Spinal cord (tissue), 10 donors: Measurements from ENCODE around the gene DOCK8. TPM values are rescaled to one million over a fixed set of nuclear protein-coding genes. Genes with fewer than 3 reads are reported as not detected.

Source experiments
- DNase-seq, 6 donors: peaks; one replicate each; pipeline versions ENCODE4 v3.0.0 to v3.0.0-alpha.2; 2013 to 2015; ENCODE audit warnings: low spot score in 6 of 6, low read depth in 4 of 6
- H3K27ac ChIP-seq: one replicate; pipeline ENCODE4 v1.5.1; 2013; ENCODE audit warnings: low read depth, low read length, control low read depth
- H3K27me3 ChIP-seq: one replicate; pipeline ENCODE4 v1.6.1; 2013; ENCODE audit warnings: low read length; ENCODE audit not compliant: control insufficient read depth, insufficient read depth
- H3K36me3 ChIP-seq: one replicate; pipeline ENCODE4 v1.6.1; 2013; ENCODE audit warnings: low read length; ENCODE audit not compliant: control insufficient read depth, insufficient read depth
- H3K4me1 ChIP-seq: one replicate; pipeline ENCODE4 v1.6.1; 2013; ENCODE audit warnings: low read length; ENCODE audit not compliant: control insufficient read depth, insufficient read depth
- H3K4me3 ChIP-seq: one replicate; pipeline ENCODE4 v1.5.1; 2013; ENCODE audit warnings: low read depth, low read length, control low read depth
- H3K9me3 ChIP-seq: one replicate; pipeline ENCODE4 v1.6.1; 2013; ENCODE audit warnings: low read length; ENCODE audit not compliant: control insufficient read depth, insufficient read depth
- WGBS: methylation state at CpG from one replicate; pipeline ENCODE4 v1.1.5; 2013; ENCODE audit warnings: missing lambda C conversion rate; ENCODE audit not compliant: insufficient coverage; 5-methylcytosine and 5-hydroxymethylcytosine counted together
- polyA plus RNA-seq, 2 donors: library from polyadenylated mRNA; unstranded; fragments of 120-200 nt; gene quantifications; one replicate each; pipeline ENCODE4 v1.2.1, GENCODE V29; 2013; ENCODE audit not compliant: insufficient read length in 2 of 2
- total RNA-seq, 2 donors: library from RNA; depleted of rRNA in 1 of 2; stranded (reverse); fragments of 120-200 nt in 1 of 2; fragments of >200 nt in 1 of 2; gene quantifications; one replicate each; pipeline versions ENCODE4 v1.2.3 to v1.2.4, GENCODE V29; 2013 to 2014
- donor health status: healthy.

Gene DOCK8
- total and polyA plus RNA-seq, 4 donors, result 7.2 to 14.2 (median 11.4) TPM

DNA sequence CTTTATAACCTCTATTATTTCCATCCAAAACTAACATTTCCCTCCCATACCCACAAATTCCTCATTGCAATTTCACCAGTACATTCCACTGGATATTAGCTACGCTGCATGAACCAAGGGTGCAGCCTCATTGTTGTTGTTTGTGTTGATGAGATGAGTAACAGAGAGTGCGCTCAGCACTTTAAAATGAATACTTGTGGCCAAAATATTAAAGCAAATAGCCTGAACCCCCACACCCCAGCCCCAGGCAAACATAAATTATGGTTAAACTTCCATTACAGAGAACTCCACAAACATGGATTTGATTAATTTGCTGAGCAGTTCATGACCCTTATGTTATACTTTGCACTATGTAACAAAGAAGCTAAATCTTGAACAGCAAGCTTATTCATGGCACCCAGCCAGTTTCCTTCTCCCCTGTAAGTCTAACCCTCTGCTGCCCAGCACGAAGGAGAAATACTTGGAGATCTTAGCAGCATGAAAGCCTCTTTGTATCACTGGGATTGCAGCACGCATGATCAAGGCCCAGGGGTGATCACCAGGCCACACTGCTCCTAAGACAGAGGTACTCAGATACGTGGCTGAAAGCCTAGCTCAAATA lies 205.0 kb downstream of the DOCK8 start:
- Histone ChIP-seq H3K27me3 (no peaks in the 10 kb centered on the region), H3K4me3 (no peak overlapping the region), H3K9me3 (no peaks in the 10 kb centered on the region), H3K27ac (no peak overlapping the region), H3K36me3 (peaks cover 3% of the 10 kb centered on the region), H3K4me1 (no peaks in the 10 kb centered on the region)
- 48% methylated on average over 3 of the region's 5 CpGs for WGBS
- DNase-seq, result peak in 2 of 6 donors; percentile 34 to 68

DNA sequence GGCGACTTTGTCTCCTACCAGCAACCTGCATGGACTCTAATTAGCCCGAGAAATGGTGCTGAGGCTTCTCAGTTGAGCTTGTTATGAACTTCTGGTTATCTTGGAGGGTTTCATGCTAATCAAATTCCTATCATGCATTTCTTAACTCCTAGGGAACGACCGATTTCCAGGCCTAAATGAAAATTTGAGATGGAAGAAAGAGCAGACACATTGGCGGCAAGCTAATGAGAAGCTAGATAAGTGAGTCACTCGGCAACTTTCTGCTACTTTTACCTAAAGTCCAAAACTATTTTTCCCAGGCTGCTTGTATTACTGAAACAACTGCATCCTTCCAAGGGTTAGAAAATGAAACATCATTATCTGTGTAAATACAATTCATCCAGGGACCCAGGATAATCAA lies 207.2 kb downstream of the DOCK8 start:
- no peaks in the 10 kb centered on the region for H3K9me3 ChIP-seq
- no peak for DNase-seq
- no CpG with 5 or more reads among the region's 6 CpGs for WGBS
- peaks cover 3% of the 10 kb centered on the region for H3K36me3 ChIP-seq
- no peaks in the 10 kb centered on the region for H3K27me3 ChIP-seq
- no peak overlapping the region for H3K4me3 ChIP-seq
- H3K4me1 ChIP-seq, result no peaks in the 10 kb centered on the region
- no peak overlapping the region for H3K27ac ChIP-seq

DNA sequence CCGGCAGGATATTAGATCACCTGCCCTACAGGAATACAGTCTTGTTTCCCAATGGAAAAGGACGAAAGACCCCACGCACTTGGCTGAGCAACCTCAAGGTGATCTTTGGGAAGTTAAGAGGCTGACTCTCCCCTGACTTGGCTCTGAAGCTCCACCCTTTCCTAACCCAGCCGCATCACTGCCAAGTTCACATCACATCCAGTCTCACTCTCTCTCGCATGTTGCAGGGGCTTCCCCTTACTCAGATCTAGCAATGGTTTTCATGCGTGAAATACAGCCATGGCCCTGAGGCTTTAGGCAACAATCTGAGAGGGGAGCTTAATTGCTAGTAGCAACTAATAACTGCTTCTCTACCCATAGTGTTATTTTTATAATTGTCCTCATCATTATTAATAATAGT lies 211.6 kb downstream of the DOCK8 start:
- Histone ChIP-seq H3K27me3 (no peaks in the 10 kb centered on the region), H3K36me3 (no peaks in the 10 kb centered on the region), H3K27ac (no peak overlapping the region), H3K4me3 (no peak overlapping the region), H3K4me1 (no peaks in the 10 kb centered on the region), H3K9me3 (no peaks in the 10 kb centered on the region)
- WGBS, result 86% methylated on average over 3 of the region's 6 CpGs
- DNase-seq, result no peak

DNA sequence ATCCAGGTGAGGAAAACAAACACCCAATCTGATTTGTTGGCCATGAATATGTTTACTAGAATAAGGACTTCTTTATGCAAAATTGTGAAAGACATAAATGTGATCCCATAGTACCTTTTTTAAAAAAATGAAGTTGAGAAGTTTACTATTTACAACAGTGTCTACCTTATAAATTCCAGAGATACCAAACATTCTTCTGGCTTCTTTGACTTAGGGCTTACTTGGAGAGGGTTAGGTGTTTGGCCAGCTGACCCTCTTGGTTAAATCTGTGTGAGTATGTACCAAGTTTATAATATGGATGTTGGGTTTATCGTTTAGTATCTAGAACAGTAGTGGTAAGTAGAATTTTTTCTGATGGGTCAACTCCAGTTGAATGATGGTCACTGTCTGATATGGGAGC lies 212.3 kb downstream of the DOCK8 start:
- DNase-seq, result no peak
- WGBS, result 100% methylated on average over 1 of the region's 1 CpG
- Histone ChIP-seq H3K36me3 (no peaks in the 10 kb centered on the region), H3K4me1 (no peaks in the 10 kb centered on the region), H3K27ac (no peak overlapping the region), H3K27me3 (no peaks in the 10 kb centered on the region), H3K9me3 (no peaks in the 10 kb centered on the region), H3K4me3 (no peak overlapping the region)

DNA sequence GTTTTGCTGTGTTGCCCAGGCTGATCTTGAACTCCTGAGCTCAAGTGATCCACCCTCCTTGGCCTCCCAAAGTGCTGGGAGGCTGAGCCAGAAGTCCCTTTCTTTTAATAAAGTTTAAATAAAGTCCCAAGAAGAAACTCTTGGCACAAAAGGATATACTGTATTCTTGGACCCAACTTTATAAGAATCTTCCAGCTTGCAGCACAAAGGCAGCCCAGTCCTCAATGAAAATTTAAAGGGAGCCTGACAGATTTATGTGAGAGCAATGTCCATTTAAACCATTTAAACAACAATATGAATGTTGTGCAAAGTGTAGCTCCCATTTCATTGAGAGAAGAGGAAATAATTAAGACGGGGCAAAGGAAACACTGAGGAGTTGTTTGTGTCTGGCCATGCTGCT lies 217.0 kb downstream of the DOCK8 start:
- no peak overlapping the region for H3K27ac ChIP-seq
- no peaks in the 10 kb centered on the region for H3K9me3 ChIP-seq
- H3K36me3 ChIP-seq, result no peaks in the 10 kb centered on the region
- H3K27me3 ChIP-seq, result no peaks in the 10 kb centered on the region
- DNase-seq, result peak in 5 of 6 donors; percentile 13 to 66 (median 26)
- H3K4me3 ChIP-seq, result no peak overlapping the region
- WGBS, result no CpG with 5 or more reads among the region's 1 CpG
- no peaks in the 10 kb centered on the region for H3K4me1 ChIP-seq

DNA sequence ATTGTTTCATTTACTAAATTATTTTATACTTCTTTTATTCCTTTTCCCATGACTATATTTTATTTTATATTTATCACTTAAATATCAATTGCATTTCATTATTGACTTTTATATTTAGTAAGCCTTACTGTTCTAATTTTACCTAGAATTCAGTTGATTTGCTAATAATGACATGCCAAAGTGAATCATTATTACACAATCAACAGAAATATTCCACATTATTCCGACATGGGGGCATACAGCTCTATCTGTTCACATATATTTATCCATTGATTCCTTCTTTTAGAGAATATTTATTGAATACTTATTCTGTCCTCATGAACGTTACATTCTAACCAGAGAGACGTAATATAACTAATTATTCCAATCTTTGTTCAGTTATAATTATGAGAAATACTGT lies 221.8 kb downstream of the DOCK8 start:
- Histone ChIP-seq H3K9me3 (no peaks in the 10 kb centered on the region), H3K4me1 (no peaks in the 10 kb centered on the region), H3K36me3 (no peaks in the 10 kb centered on the region), H3K27ac (no peak overlapping the region), H3K4me3 (no peak overlapping the region), H3K27me3 (peaks cover 2% of the 10 kb centered on the region)
- WGBS, result no CpG with 5 or more reads among the region's 3 CpGs
- DNase-seq, result no peak

DNA sequence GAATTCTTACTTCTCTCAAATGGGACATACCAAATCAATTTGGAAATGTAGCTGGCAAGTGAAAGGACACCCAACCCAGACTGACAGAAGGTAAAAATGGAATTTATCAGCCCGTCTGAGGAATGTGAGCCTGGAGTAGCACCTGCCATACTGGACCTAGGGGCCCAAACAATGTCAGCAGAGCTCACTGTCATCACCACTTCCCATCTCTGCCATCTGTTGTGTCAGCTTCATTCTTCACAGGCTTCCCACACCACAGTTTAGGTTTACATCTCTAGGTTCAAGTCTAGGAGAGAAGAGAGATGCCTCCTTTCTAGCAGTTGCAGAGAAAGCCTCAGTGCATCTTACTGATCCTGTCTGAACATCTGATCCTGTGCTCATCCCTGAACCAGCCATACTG lies 222.4 kb downstream of the DOCK8 start:
- Histone ChIP-seq H3K27me3 (peaks cover 2% of the 10 kb centered on the region), H3K4me1 (no peaks in the 10 kb centered on the region), H3K4me3 (no peak overlapping the region), H3K36me3 (no peaks in the 10 kb centered on the region), H3K9me3 (no peaks in the 10 kb centered on the region), H3K27ac (no peak overlapping the region)
- WGBS, result no CpG with 5 or more reads among the region's 1 CpG
- no peak for DNase-seq

DNA sequence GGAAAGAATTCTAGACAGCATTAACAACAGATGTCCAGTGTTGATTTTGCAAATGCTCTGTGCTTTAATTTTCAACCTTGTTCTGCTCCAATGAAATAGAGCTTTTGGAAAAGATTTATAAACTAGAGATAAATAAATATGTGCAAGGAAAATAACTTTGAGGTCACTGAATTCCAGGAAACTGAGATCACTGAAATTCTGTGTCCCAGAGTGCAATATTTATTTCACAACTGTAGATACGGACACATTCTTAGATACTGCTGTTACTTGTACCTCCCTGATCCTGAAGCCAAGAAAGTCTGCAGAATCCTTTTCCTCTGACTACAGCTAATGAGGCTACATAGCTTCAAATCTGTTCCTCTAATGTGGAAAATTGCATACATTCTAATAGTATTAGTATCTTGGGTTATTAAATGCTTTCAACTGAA lies 222.9 kb downstream of the DOCK8 start:
- no peak overlapping the region for H3K27ac ChIP-seq
- DNase-seq, result no peak

DNA sequence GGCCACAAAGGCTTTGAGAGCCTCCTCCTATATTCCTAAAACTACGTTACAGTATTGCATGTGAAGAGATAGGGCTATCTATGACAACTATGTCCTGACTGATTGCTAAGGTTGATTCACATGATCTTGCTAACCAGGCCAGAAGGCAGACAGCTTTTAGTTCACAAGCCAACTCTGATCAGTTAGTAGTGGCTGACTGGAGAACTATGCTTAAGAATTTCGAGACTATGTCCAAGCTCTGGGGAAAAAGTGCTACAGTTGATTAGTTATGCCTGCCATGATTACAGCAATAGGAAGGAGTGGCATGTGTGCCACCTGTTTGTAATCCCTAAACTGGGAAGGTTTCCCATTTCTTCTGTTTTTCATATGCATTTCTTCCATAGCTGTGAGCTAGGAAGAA lies 223.4 kb downstream of the DOCK8 start:
- WGBS, result 0% methylated on average over 1 of the region's 2 CpGs
- H3K27ac ChIP-seq, result no peak overlapping the region
- no peaks in the 10 kb centered on the region for H3K4me1 ChIP-seq
- no peaks in the 10 kb centered on the region for H3K9me3 ChIP-seq
- H3K27me3 ChIP-seq, result peaks cover 2% of the 10 kb centered on the region
- H3K4me3 ChIP-seq, result no peak overlapping the region
- H3K36me3 ChIP-seq, result no peaks in the 10 kb centered on the region
- DNase-seq, result no peak

More for the DNA sequence above, 222.9 kb downstream of the DOCK8 start:
- no peaks in the 10 kb centered on the region for H3K9me3 ChIP-seq
- 83% methylated on average over 1 of the region's 1 CpG for WGBS
- no peaks in the 10 kb centered on the region for H3K4me1 ChIP-seq
- H3K4me3 ChIP-seq, result no peak overlapping the region
- no peaks in the 10 kb centered on the region for H3K36me3 ChIP-seq
- peaks cover 2% of the 10 kb centered on the region for H3K27me3 ChIP-seq

DNA sequence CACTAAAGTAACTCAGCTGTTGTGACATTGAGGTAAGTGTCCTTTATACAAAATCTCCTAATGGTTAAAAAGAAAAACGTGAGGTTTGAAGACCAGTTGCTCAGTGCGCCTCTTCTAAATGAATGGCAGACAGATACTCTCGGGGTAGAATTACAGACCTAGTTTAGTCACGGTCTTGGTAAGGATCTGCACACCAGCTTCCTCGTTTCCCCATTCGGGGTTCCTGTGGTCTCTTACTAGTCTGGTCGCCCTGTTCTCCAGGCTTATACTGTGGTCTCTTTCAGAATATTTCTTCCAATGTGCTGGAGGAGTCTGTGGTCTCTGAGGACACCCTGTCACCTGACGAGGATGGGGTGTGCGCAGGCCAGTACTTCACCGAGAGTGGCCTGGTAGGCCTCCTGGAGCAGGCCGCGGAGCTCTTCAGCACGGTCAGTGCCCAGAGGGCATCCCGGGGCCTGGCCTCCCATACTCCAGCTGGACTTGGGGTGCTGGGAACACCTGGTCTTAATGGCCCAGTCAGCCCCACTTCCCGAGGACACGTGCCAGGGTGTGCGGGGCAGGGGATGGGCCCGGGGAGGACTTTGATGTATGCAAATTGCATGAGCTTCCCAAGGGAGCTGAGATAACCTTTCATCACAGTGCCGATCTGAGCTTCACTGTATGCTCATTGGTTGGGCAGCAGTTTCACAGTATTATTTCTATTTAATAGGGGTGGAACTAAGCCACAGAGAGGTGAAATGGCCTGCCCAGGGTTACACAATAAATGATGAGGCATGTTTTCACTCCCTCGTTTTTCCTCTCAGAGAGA lies 224.5 kb downstream of the DOCK8 start:
- Histone ChIP-seq H3K9me3 (no peaks in the 10 kb centered on the region), H3K36me3 (no peaks in the 10 kb centered on the region), H3K4me1 (no peaks in the 10 kb centered on the region), H3K4me3 (no peak overlapping the region), H3K27ac (no peak overlapping the region), H3K27me3 (peaks cover 2% of the 10 kb centered on the region)
- DNase-seq, result no peak
- 81% methylated on average over 14 of the region's 20 CpGs for WGBS
